OCI-LY3 (cell line): ENCODE data around the gene CRMP1.

Experiments
- CTCF ChIP-seq: fragments of 200-600, 300-600 bp; sonication (generic); IDR thresholded peaks from 2 replicates; pipeline ENCODE4 v1.5.1; 2014; ENCODE audit warnings: antibody characterized with exemption, low read length, low read depth
- EZH2phosphoT487 ChIP-seq: fragments of 200-600 bp; shearing (Covaris generic); IDR thresholded peaks from 2 replicates; pipeline ENCODE4 v1.6.1; 2018; ENCODE audit warnings: antibody characterized with exemption, mixed run types, low read depth

- TF ChIP-seq CTCF (no peak), EZH2phosphoT487 (no peak)
These were observed 68.7 kb downstream of the CRMP1 start for GRCh38 chr4:5824227-5824626.
